CD4-positive, alpha-beta memory T cell (primary cell): ENCODE measurements around the gene NEUROD6. TPM values are rescaled to one million over a fixed set of nuclear protein-coding genes. Genes with fewer than 3 reads are reported as not detected.

ENCODE experiments used
- CTCF ChIA-PET: fragments of 350-600 bp; sonication (Branson Sonifier 250); formaldehyde crosslinking; loops from one replicate; lab custom pipeline; 2021; ENCODE audit warnings: inconsistent platforms; ENCODE audit not compliant: partially characterized antibody; lab: Charles Lee
- POLR2A ChIA-PET: fragments of 350-600 bp; sonication (Branson Sonifier 250); formaldehyde crosslinking; loops from one replicate; lab custom pipeline; 2021; ENCODE audit not compliant: partially characterized antibody; lab: Charles Lee
- DNase-seq, 5 donors: peaks; one replicate each; pipeline versions ENCODE4 v3.0.0 to v3.0.0-alpha.2; 2020 to 2022; ENCODE audit warnings: mixed read lengths in 1 of 5
- H3K27ac ChIP-seq: one replicate; pipeline ENCODE4 v1.7.0; 2013; ENCODE audit warnings: low read depth, low read length
- H3K27me3 ChIP-seq: 2 replicates; pipeline ENCODE4 v1.7.0; 2013; ENCODE audit warnings: mild to moderate bottlenecking, low read length, moderate library complexity; ENCODE audit not compliant: insufficient read depth
- H3K36me3 ChIP-seq: 2 replicates; pipeline ENCODE4 v1.7.0; 2013; ENCODE audit warnings: mild to moderate bottlenecking, low read length, moderate library complexity; ENCODE audit not compliant: insufficient read depth
- H3K4me1 ChIP-seq: 2 replicates; pipeline ENCODE4 v1.7.0; 2013; ENCODE audit warnings: mild to moderate bottlenecking, low read length, moderate library complexity; ENCODE audit not compliant: insufficient read depth
- H3K4me3 ChIP-seq, 2 donors: one replicate each; pipeline ENCODE4 v1.7.0; 2013; ENCODE audit warnings: low read length in 2 of 2, mild to moderate bottlenecking in 1 of 2
- H3K9me3 ChIP-seq, 2 donors: one replicate each; pipeline ENCODE4 v1.7.0; 2013; ENCODE audit warnings: low read length in 2 of 2, control low read depth in 1 of 2; ENCODE audit not compliant: control insufficient read depth in 1 of 2
- H3K27ac Mint-ChIP-seq, 7 donors: one replicate each; pipeline ENCODE4 v1.8.0; 2020 to 2021; ENCODE audit warnings: mixed read lengths in 7 of 7, mild to moderate bottlenecking in 6 of 7, inconsistent platforms in 3 of 7, moderate library complexity in 3 of 7
- H3K27me3 Mint-ChIP-seq, 2 donors: one replicate each; pipeline ENCODE4 v1.8.0; 2020 to 2021; ENCODE audit warnings: mixed read lengths in 2 of 2
- H3K36me3 Mint-ChIP-seq, 2 donors: one replicate each; pipeline ENCODE4 v1.8.0; 2020 to 2021; ENCODE audit warnings: mixed read lengths in 2 of 2, inconsistent platforms in 1 of 2, mild to moderate bottlenecking in 1 of 2
- H3K4me1 Mint-ChIP-seq, 4 donors: one replicate each; pipeline ENCODE4 v1.8.0; 2020 to 2021; ENCODE audit warnings: mixed read lengths in 4 of 4, mild to moderate bottlenecking in 1 of 4
- H3K4me3 Mint-ChIP-seq, 8 donors: one replicate each; pipeline ENCODE4 v1.8.0; 2020 to 2021; ENCODE audit warnings: mixed read lengths in 8 of 8, mild to moderate bottlenecking in 7 of 8, moderate library complexity in 6 of 8, inconsistent platforms in 3 of 8
- H3K9me3 Mint-ChIP-seq, 8 donors: one replicate each; pipeline ENCODE4 v1.8.0; 2020 to 2021; ENCODE audit warnings: mixed read lengths in 8 of 8, mild to moderate bottlenecking in 5 of 8, inconsistent platforms in 3 of 8, moderate library complexity in 1 of 8
- intact Hi-C: fragments of 100-400 bp; cut with micrococcal nuclease; formaldehyde crosslinking; loops from one replicate; pipeline ENCODE4 v1.15.1; 2023
- polyA plus RNA-seq, 2 donors: library from polyadenylated mRNA; unstranded; fragments of 300-500 nt; fragmentation: Illumina TruSeq; gene quantifications; one replicate each; pipeline ENCODE4 v1.2.3, GENCODE V29; 2021
- total RNA-seq, 2 experiments: library from RNA; stranded (reverse); gene quantifications; one replicate each; pipeline ENCODE4 v1.2.3, GENCODE V29; 2021

NEUROD6 gene
- total and polyA plus RNA-seq, 4 experiments from 2014 or later = not detected

DNA sequence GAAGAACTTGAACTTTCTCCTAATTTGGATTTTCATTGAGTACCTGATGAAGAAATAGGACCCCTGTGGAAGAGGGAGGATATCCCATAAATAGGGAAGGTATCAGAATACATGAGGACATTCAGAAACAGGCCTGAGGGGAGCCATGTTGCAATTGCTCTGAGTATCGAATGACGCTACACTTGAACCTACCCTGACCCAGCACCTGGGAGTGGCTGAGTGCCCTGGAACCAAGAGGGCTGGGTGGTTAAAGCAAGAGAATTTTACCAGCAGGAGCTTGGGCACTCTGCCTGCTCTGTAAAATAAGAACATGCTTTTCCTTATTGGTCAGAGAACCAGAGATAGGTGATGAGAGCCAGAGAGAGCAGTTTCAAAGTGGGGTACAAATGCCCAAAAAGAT, 7.2 kb downstream of the NEUROD6 start:
- no peaks in the 10 kb centered on the region for H3K36me3 ChIP-seq
- CTCF ChIA-PET = no interaction called here
- peaks cover 4 to 8% of the 10 kb centered on the region in 2 donors for H3K27me3 Mint-ChIP-seq
- no peak overlapping the region for H3K27ac ChIP-seq
- H3K27ac Mint-ChIP-seq = no peak overlapping the region
- no peak overlapping the region for H3K4me3 Mint-ChIP-seq
- H3K4me3 ChIP-seq = no peak overlapping the region
- H3K4me1 Mint-ChIP-seq = no peaks in the 10 kb centered on the region
- H3K27me3 ChIP-seq = no peaks in the 10 kb centered on the region
- POLR2A ChIA-PET = no interaction called here
- H3K36me3 Mint-ChIP-seq = no peaks in the 10 kb centered on the region
- intact Hi-C loops = no loop called here
- H3K9me3 ChIP-seq = no peaks in the 10 kb centered on the region
- no peak for DNase-seq
- peaks cover 4 to 14% (median 8%) of the 10 kb centered on the region in 8 donors for H3K9me3 Mint-ChIP-seq
- no peaks in the 10 kb centered on the region for H3K4me1 ChIP-seq

DNA sequence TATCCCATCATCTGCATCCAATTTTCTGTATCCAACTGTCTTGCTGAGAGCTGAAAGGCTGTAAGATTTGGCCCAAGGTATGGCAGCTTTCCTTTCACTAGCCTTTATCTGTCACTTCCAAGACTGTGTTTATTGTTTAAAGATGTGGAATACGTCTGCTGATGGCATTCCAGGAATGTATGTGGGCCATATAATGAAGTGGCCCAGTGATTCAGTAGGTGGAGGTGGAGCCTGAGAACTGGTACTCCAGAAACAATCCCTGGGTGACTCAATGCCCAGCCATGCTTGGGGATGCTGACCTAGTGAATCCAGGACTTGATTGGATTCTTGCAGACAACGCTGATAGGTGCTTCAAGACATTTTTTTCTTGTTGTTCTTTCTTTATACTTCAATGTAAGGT, 13.5 kb downstream of the NEUROD6 start:
- ChIA-PET CTCF (no interaction called here), POLR2A (no interaction called here)
- Histone ChIP-seq H3K4me1 (no peaks in the 10 kb centered on the region), H3K27ac (no peak overlapping the region), H3K4me3 (no peak overlapping the region), H3K9me3 (no peaks in the 10 kb centered on the region), H3K27me3 (no peaks in the 10 kb centered on the region), H3K36me3 (no peaks in the 10 kb centered on the region)
- Mint-ChIP-seq H3K27me3 (no peaks in the 10 kb centered on the region), H3K4me3 (no peak overlapping the region), H3K27ac (no peak overlapping the region), H3K9me3 (peaks cover 2 to 25% (median 8%) of the 10 kb centered on the region in 8 donors), H3K4me1 (no peaks in the 10 kb centered on the region), H3K36me3 (no peaks in the 10 kb centered on the region)
- no peak for DNase-seq
- intact Hi-C loops = no loop called here

DNA sequence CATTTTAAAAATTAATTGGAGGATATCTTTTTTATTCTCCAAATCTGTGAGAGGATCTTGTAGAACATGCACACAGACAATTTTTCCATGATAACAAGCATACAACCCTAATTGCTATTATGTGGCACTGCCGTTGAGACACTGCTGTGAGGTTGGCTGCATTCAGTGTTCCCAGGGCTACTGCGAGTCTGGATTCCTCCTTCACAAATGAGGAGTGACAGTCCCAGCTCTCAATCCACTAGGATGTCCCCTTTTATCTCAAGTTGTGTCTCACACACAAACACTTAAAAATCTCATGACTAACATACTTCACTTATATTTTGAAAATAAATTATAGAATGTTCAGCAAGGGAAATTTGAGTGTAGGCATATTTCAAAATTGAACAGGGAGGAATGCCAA, 14.1 kb downstream of the NEUROD6 start:
- DNase-seq = no peak
- POLR2A ChIA-PET = no interaction called here
- H3K27me3 ChIP-seq = no peaks in the 10 kb centered on the region
- H3K4me1 ChIP-seq = no peaks in the 10 kb centered on the region
- intact Hi-C loops = no loop called here
- H3K27me3 Mint-ChIP-seq = no peaks in the 10 kb centered on the region
- no peaks in the 10 kb centered on the region for H3K9me3 ChIP-seq
- H3K4me3 ChIP-seq = no peak overlapping the region
- H3K4me3 Mint-ChIP-seq = no peak overlapping the region
- H3K9me3 Mint-ChIP-seq = peaks cover 2 to 26% (median 6%) of the 10 kb centered on the region in 8 donors
- H3K27ac ChIP-seq = no peak overlapping the region
- no peak overlapping the region for H3K27ac Mint-ChIP-seq
- CTCF ChIA-PET = no interaction called here
- no peaks in the 10 kb centered on the region for H3K36me3 ChIP-seq
- H3K4me1 Mint-ChIP-seq = no peaks in the 10 kb centered on the region
- H3K36me3 Mint-ChIP-seq = no peaks in the 10 kb centered on the region

DNA sequence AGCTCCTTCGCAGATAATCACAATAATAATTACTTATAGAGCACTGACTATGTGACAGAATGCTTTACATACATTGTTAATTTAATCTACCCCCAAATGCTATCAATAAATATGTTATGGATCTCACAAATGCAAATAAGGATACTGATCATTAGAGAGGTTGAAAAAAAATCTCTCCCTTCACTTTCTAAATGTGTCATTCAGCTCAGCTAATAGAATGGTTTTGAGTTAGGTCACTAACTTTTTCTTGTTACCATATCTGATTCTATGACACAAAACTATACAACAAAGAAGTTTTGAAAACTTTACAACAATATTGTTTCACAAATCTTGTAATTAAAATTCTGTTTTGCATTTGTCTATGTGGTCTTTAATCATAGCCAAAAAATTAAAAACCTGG, 17.4 kb downstream of the NEUROD6 start:
- H3K4me3 Mint-ChIP-seq = no peak overlapping the region
- no peaks in the 10 kb centered on the region for H3K27me3 Mint-ChIP-seq
- Histone ChIP-seq H3K9me3 (no peaks in the 10 kb centered on the region), H3K4me3 (no peak overlapping the region), H3K4me1 (no peaks in the 10 kb centered on the region), H3K27ac (no peak overlapping the region), H3K36me3 (no peaks in the 10 kb centered on the region), H3K27me3 (no peaks in the 10 kb centered on the region)
- H3K9me3 Mint-ChIP-seq = peaks cover 0 to 17% (median 4%) of the 10 kb centered on the region in 8 donors
- H3K4me1 Mint-ChIP-seq = no peaks in the 10 kb centered on the region
- no peaks in the 10 kb centered on the region for H3K36me3 Mint-ChIP-seq
- POLR2A ChIA-PET = no interaction called here
- H3K27ac Mint-ChIP-seq = no peak overlapping the region
- intact Hi-C loops = no loop called here
- CTCF ChIA-PET = no interaction called here
- no peak for DNase-seq

DNA sequence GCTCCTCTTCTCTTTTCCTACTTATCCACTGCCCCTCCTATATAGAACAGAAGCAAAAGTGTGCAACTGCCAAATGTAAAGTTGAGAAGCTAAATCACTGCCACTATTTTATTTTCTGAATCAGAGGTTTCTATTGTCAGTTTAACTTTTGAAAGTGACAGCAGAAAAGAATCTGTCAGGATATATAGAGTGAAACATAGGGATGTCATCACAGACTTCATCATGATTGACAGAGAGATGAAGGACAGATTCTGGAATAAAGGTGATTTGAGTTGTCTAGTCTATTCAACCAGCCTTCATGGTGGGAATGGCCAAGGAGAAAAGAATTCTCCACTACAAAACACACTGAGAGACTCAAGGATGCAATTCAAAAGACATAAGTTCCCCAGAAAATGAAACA, 19.9 kb downstream of the NEUROD6 start:
- intact Hi-C loops = no loop called here
- POLR2A ChIA-PET = no interaction called here
- Mint-ChIP-seq H3K27ac (no peak overlapping the region), H3K4me1 (no peaks in the 10 kb centered on the region), H3K36me3 (no peaks in the 10 kb centered on the region), H3K9me3 (peaks cover 0 to 15% (median 5%) of the 10 kb centered on the region in 8 donors), H3K27me3 (peaks cover 0 to 1% of the 10 kb centered on the region in 2 donors), H3K4me3 (no peak overlapping the region)
- no peaks in the 10 kb centered on the region for H3K27me3 ChIP-seq
- no peak overlapping the region for H3K4me3 ChIP-seq
- H3K27ac ChIP-seq = no peak overlapping the region
- no peaks in the 10 kb centered on the region for H3K9me3 ChIP-seq
- H3K4me1 ChIP-seq = no peaks in the 10 kb centered on the region
- no peak for DNase-seq
- no peaks in the 10 kb centered on the region for H3K36me3 ChIP-seq
- CTCF ChIA-PET = no interaction called here

DNA sequence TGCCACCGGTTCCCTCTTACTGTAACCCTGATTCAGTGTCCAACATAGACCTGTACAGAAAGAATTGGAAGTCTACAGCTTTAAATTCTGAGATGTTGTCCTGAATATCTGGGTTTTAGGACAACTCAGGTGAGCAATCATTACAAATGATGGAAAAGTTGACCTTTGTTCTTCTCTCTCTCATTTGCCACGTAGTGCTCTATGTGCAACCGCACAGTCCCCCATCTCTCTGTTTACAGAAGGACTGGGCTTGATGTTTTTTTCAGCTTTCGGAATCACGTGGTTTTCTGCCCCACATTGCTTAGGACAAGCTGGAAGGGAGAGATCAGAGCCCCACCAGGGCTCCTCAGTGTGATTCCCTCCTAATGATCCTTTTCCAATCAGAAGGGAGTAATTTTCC, 22.2 kb downstream of the NEUROD6 start:
- no peak overlapping the region for H3K4me3 ChIP-seq
- no peaks in the 10 kb centered on the region for H3K4me1 ChIP-seq
- Mint-ChIP-seq H3K27me3 (peaks cover 0 to 1% of the 10 kb centered on the region in 2 donors), H3K9me3 (peaks cover 0 to 8% (median 3%) of the 10 kb centered on the region in 8 donors), H3K27ac (no peak overlapping the region), H3K4me1 (no peaks in the 10 kb centered on the region), H3K36me3 (no peaks in the 10 kb centered on the region), H3K4me3 (no peak overlapping the region)
- H3K27me3 ChIP-seq = no peaks in the 10 kb centered on the region
- no peak for DNase-seq
- ChIA-PET CTCF (no interaction called here), POLR2A (no interaction called here)
- H3K36me3 ChIP-seq = no peaks in the 10 kb centered on the region
- H3K27ac ChIP-seq = no peak overlapping the region
- intact Hi-C loops = no loop called here
- no peaks in the 10 kb centered on the region for H3K9me3 ChIP-seq

DNA sequence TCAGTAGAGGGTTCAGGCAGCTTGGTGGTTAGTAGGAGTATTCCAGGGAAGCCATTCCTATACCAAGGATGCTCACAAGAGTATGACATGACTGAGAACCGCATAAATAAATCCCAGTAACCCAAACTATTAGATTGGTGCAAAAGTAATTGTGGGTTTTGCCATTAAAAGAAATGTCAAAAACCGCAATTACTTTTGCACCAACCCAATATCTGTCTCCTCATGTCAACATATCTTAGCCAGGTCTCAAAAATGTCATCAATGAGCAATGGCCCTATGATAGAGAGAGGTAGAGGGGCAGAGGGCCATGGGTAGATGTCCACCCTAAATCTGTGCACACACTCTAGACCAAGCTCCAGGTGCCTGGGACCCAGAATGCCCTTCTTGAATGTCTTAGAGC, 23.6 kb downstream of the NEUROD6 start:
- DNase-seq = no peak
- H3K36me3 Mint-ChIP-seq = no peaks in the 10 kb centered on the region
- Histone ChIP-seq H3K4me1 (no peaks in the 10 kb centered on the region), H3K9me3 (no peaks in the 10 kb centered on the region), H3K27ac (no peak overlapping the region), H3K36me3 (no peaks in the 10 kb centered on the region), H3K4me3 (no peak overlapping the region), H3K27me3 (no peaks in the 10 kb centered on the region)
- POLR2A ChIA-PET = no interaction called here
- no peak overlapping the region for H3K4me3 Mint-ChIP-seq
- no peak overlapping the region for H3K27ac Mint-ChIP-seq
- H3K27me3 Mint-ChIP-seq = peaks cover 0 to 1% of the 10 kb centered on the region in 2 donors
- CTCF ChIA-PET = no interaction called here
- peaks cover 0 to 3% (median under 1%) of the 10 kb centered on the region in 8 donors for H3K9me3 Mint-ChIP-seq
- intact Hi-C loops = no loop called here
- no peaks in the 10 kb centered on the region for H3K4me1 Mint-ChIP-seq

DNA sequence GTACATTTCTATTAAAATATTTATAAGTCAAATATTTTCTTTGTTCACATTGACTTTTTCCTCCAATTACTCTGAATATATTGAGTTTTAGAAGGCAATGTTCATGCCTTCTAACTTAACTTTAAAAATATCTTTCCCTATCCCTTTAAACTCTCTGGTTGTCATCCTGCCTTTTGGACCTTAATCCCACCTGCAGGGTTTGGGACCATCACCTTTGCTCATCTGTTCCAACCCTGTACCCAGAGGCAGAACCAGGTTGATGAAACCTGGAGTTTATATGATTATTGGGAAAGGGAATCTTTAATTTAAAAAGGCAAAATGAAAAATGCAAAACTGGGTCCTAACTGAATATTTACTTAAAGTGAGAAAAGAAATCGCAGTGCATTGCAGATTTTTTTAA, 24.8 kb downstream of the NEUROD6 start:
- CTCF ChIA-PET = no interaction called here
- H3K4me3 Mint-ChIP-seq = no peak overlapping the region

More for the DNA sequence above, 24.8 kb downstream of the NEUROD6 start:
- DNase-seq = no peak
- no peak overlapping the region for H3K27ac ChIP-seq
- H3K4me3 ChIP-seq = no peak overlapping the region
- no peaks in the 10 kb centered on the region for H3K4me1 Mint-ChIP-seq
- intact Hi-C loops = no loop called here
- H3K36me3 Mint-ChIP-seq = no peaks in the 10 kb centered on the region
- H3K27me3 ChIP-seq = no peaks in the 10 kb centered on the region
- peaks cover 0 to 1% of the 10 kb centered on the region in 2 donors for H3K27me3 Mint-ChIP-seq
- H3K36me3 ChIP-seq = no peaks in the 10 kb centered on the region
- no peaks in the 10 kb centered on the region for H3K9me3 ChIP-seq
- no peak overlapping the region for H3K27ac Mint-ChIP-seq
- peaks cover 0 to 3% (median under 1%) of the 10 kb centered on the region in 8 donors for H3K9me3 Mint-ChIP-seq
- H3K4me1 ChIP-seq = no peaks in the 10 kb centered on the region
- POLR2A ChIA-PET = no interaction called here
